Bronchial epithelial cell (primary cell): ENCODE data around the gene KAZN. TPM values are rescaled to one million over a fixed set of nuclear protein-coding genes. Genes with fewer than 3 reads are reported as not detected.
A peak's percentile ranks its signal among the peaks of the same experiment; 100 is the strongest.

Source experiments
- DNase-seq: peaks from one replicate; pipeline ENCODE4 v3.0.0-alpha.2; 2010; ENCODE audit warnings: low read depth
- FAIRE-seq: peaks from 2 replicates; lab custom pipeline; 2011; peaks lifted over from hg19 to GRCh38; lab: Jason Lieb, UNC
- H3K27me3 ChIP-seq: 2 replicates; pipeline ENCODE4 v1.5.1; 2011; ENCODE audit warnings: low read length; ENCODE audit not compliant: control insufficient read depth, insufficient read depth
- H3K36me3 ChIP-seq: 2 replicates; pipeline ENCODE4 v1.5.1; 2011; ENCODE audit warnings: low read length; ENCODE audit not compliant: control insufficient read depth, insufficient read depth
- H3K4me3 ChIP-seq: 2 replicates; pipeline ENCODE4 v1.5.1; 2011; ENCODE audit warnings: mild to moderate bottlenecking, low read depth, low read length, control low read depth
- total RNA-seq: library from RNA; depleted of rRNA; stranded (reverse); fragments of >200 nt; gene quantifications from 2 replicates; pipeline ENCODE4 v1.2.1, GENCODE V29; 2014
- TF ChIP-seq, protein P1 (sequence below): IDR thresholded peaks from 2 replicates; pipeline ENCODE4 v1.5.1; 2011; ENCODE audit warnings: mild to moderate bottlenecking, moderate library complexity, low read length, control low read depth, inconsistent platforms; ENCODE audit not compliant: insufficient read depth, severe bottlenecking

Gene KAZN
- total RNA-seq, 1 donor from 2014 or later = 4.7 TPM

GRCh38 chr1:15062479-15063099, 464.1 kb downstream of the KAZN start:
- DNase-seq (no peak), FAIRE-seq (no peak)
- TF ChIP-seq, protein P1, sequence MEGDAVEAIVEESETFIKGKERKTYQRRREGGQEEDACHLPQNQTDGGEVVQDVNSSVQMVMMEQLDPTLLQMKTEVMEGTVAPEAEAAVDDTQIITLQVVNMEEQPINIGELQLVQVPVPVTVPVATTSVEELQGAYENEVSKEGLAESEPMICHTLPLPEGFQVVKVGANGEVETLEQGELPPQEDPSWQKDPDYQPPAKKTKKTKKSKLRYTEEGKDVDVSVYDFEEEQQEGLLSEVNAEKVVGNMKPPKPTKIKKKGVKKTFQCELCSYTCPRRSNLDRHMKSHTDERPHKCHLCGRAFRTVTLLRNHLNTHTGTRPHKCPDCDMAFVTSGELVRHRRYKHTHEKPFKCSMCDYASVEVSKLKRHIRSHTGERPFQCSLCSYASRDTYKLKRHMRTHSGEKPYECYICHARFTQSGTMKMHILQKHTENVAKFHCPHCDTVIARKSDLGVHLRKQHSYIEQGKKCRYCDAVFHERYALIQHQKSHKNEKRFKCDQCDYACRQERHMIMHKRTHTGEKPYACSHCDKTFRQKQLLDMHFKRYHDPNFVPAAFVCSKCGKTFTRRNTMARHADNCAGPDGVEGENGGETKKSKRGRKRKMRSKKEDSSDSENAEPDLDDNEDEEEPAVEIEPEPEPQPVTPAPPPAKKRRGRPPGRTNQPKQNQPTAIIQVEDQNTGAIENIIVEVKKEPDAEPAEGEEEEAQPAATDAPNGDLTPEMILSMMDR = peak; percentile 59
- no peak overlapping the region for H3K4me3 ChIP-seq
- no peaks in the 10 kb centered on the region for H3K27me3 ChIP-seq
- H3K36me3 ChIP-seq = peaks cover 14% of the 10 kb centered on the region

DNA sequence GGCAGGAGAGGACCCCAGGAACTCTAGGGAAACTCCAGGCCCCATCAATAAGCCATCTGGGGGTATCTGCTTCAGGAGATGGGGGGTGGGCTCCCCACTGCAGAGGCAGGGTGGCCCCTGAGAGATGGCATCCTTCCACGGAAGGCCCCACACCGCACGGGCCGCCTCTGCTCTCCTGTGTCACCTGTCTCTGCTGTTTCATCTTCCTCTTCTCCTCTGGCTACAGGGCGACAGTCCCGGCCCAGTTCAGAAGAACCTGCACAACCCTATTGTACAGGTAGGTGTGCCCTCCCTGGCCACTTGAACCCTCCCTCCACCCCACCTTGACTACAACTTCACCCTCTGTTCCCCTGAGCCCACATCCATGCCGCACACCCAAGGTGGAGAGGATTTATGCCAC, 464.9 kb downstream of the KAZN start:
- no peak for FAIRE-seq

DNA sequence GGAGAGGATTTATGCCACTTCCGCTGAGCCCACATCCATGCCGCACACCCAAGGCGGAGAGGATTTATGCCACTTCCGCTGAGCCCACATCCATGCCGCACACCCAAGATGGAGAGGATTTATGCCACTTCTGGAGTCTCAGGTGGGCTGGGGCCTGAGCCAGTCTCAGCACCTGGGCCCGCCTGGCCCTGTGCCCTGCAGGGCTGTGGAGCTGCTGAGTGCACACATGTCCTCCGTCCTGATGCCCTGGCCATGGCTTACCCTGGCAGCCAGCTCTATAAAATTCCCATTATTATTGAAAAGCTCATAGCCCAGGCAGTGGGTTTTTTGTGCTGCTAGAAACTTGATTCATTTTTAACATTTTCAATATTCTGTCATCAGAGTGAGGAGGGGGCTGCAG, 465.3 kb downstream of the KAZN start:
- Histone ChIP-seq H3K36me3 (peaks cover 10% of the 10 kb centered on the region), H3K4me3 (no peak overlapping the region), H3K27me3 (no peaks in the 10 kb centered on the region)
- DNase-seq (no peak), FAIRE-seq (no peak)
- TF ChIP-seq, protein P1 = no peak

More for the DNA sequence above, 464.9 kb downstream of the KAZN start:
- Histone ChIP-seq H3K36me3 (peaks cover 10% of the 10 kb centered on the region), H3K27me3 (no peaks in the 10 kb centered on the region), H3K4me3 (no peak overlapping the region)
- DNase-seq = no peak
- TF ChIP-seq, protein P1 = no peak

- peak; percentile 60 for FAIRE-seq
- H3K36me3 ChIP-seq = peaks cover 10% of the 10 kb centered on the region
- TF ChIP-seq, protein P1 = peak; percentile 15
- peak; percentile 80 for DNase-seq
- H3K4me3 ChIP-seq = no peak overlapping the region
- no peaks in the 10 kb centered on the region for H3K27me3 ChIP-seq
Observed at GRCh38 chr1:15064217-15064929, 465.9 kb downstream of the KAZN start.

- FAIRE-seq (no peak), DNase-seq (no peak)
- TF ChIP-seq, protein P1 = no peak
- H3K4me3 ChIP-seq = no peak overlapping the region
- H3K27me3 ChIP-seq = no peaks in the 10 kb centered on the region
- H3K36me3 ChIP-seq = peaks cover 10% of the 10 kb centered on the region
Observed at GRCh38 chr1:15065291-15065690, 466.8 kb downstream of the KAZN start.
